GM12801 (cell line): ENCODE measurements around the gene HNRNPAB.

ENCODE experiments used
- TF ChIP-seq, protein P1 (sequence below): IDR thresholded peaks from one replicate; pipeline ENCODE4 v1.5.1; 2011; ENCODE audit warnings: control low read depth; ENCODE audit not compliant: insufficient read length; ENCODE audit errors: extremely low read depth

Gene HNRNPAB

DNA sequence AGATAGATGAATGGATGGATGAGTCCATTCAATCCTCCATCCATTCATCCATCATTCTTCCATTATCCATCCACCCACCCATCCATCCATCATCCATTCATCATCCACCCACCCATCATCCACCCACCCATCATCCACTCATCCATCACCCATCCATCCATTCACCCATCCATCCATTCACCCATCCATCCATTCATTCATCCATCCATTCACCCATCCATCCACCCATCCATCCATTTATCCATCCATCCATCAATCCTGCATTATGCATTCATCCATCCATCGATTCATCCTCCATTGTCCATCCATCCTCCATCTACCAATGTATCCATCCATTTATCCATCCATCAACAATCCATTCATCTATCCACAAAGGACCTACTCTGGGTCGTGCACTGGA lies 41.1 kb downstream of the HNRNPAB start:
- TF ChIP-seq, protein P1, sequence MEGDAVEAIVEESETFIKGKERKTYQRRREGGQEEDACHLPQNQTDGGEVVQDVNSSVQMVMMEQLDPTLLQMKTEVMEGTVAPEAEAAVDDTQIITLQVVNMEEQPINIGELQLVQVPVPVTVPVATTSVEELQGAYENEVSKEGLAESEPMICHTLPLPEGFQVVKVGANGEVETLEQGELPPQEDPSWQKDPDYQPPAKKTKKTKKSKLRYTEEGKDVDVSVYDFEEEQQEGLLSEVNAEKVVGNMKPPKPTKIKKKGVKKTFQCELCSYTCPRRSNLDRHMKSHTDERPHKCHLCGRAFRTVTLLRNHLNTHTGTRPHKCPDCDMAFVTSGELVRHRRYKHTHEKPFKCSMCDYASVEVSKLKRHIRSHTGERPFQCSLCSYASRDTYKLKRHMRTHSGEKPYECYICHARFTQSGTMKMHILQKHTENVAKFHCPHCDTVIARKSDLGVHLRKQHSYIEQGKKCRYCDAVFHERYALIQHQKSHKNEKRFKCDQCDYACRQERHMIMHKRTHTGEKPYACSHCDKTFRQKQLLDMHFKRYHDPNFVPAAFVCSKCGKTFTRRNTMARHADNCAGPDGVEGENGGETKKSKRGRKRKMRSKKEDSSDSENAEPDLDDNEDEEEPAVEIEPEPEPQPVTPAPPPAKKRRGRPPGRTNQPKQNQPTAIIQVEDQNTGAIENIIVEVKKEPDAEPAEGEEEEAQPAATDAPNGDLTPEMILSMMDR = no peak

DNA sequence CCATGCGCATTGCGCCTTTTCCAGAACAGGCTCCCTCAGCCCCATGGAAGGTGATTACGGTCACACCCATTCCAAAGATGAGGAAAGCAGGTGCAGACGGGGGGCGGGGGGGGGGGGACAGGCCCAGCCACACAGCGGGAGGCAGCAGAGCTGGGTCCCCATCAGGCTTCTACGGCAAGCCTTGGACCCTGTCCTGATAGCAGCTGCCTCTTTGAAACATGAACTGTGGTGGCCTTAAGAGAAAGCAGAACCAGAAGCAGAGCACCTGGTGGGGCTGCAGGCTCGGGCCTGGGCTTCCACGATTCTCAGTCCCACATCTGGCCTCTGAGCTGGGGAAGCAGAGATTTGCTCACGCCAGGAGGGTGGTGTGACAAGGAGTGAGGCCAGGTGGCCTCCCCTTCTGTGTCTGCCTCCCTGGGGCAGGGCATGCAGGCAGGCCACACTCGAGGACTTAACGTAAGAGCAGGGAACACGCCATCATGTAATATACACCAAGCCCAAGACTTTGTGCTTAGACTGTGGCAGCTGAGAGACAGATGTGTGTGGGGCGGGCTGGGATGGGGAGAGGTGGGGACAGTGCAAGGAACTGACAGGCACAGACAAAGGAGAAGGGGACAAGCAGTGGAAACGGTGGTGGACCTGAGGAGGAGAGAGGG lies 42.4 kb downstream of the HNRNPAB start:
- TF ChIP-seq, protein P1 = no peak

DNA sequence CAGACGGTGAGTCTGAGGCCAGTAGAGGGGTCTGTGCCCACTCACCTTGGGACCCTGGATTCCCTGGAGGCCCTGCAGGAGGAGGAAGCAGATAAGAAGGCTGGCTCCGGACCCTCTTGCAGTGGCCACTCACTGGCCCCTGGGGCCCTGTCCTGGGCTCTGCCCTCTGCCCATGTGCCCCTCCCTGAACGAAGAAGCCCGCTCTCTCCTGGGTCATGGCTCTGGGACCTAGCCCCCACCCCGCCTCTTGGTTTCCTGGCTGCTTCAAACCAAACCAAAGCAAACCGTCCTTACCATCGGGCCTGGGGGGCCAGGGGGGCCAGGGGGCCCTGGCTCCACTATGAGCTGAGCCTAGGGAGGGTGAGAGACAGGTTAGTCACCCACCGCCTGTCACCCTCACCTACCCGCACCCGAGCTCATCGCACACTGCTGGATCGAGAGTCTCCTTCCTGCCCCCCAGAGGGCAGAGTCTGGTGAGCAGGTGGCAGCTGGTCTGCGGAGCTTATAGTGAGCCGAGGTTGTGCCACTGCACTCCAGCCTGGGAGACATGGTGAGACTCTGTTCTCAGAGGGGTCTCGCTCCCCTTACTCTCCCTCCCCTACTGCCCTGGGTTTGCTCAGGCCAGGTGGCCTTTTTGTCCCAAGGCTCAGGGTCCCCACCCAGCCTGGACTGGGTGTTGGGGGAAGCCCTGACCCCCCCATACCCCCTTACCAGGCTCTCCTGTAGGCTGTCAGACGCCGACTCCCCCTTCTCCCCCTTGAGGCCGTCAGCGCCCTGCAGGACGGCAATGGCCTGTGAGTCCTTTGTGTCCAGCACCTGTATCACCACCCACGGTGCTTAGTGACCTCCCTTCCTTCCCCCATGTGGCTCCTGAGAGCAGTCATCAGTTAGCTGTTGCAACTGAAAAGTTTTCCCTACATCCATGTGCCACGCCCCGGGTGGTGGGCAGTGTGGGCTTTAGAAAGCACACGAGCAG lies 43.4 kb downstream of the HNRNPAB start:
- TF ChIP-seq, protein P1 = no peak

DNA sequence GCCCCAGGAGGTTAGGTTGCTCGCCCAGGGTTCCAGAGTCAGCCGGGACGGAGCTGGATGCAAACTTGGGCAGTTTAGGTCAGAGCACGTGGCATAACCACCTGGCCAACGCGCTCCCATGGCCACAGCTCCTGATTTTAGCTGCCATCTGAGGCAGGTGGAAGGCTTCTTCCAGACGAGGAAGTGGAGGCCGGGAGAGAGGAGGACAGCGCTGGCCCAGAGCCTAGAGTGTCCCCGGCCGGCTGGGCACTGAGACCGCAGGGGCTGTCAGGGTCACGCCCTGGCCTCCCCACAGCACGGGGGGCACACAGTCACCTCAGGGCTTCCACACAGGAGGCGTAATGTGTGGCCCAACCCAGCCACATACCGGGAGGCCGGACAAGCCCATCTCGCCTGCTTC lies 44.4 kb downstream of the HNRNPAB start:
- TF ChIP-seq, protein P1 = no peak

DNA sequence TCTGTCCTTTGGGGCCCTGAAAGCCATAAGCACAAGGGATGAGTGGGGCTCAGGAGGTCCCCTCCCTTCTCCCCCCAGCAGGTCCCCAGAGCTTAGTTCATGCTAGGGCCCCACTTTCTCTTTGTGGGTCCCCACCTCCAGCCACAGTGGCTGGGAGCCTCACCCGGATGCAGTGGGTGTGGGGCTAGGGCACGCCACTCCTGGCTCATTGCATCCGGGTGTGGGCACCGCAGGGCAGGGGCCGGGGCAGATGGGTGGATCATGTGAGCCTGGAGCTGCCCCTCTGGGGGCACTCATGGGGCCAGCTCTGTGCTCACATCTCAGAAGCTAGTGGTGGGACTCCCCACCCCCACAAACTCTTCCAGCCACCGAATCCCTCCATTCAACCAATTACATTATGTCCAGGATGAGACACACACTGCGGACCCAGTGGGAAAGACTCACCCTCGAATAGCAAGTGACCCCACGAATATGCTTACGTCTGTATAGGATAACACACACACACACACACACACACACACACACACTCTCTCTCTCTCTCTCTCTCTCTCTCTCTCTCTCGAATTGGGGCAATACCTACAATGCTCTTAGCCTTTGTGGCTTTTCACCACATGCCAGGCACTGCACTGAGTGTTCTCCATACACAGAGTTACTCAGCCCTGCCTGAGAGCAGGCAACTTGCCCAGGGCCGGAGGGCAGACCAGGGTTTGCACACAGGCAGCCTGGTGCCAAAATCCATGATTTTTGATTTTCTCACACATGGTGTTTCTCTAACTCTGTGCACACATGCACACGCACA lies 45.1 kb downstream of the HNRNPAB start:
- TF ChIP-seq, protein P1 = no peak

DNA sequence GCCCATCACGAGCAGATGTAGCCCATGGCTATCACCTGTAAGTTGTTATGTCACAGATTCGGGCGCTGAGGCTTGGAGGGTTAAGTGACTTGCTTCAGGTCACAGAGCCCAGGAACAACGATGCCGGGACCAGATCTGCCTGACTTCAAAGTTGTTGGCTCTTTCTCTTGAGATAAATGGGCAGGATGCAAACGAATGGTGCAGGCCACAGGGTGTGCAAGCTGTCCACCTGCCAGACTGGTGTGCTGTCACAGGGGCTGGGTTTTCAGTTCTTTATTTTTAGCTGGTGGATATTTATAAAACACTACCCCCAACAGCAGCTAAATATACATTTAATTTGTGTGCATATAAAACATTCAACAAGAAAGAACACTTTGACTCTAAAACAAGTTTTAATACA lies 45.9 kb downstream of the HNRNPAB start:
- TF ChIP-seq, protein P1 = no peak

DNA sequence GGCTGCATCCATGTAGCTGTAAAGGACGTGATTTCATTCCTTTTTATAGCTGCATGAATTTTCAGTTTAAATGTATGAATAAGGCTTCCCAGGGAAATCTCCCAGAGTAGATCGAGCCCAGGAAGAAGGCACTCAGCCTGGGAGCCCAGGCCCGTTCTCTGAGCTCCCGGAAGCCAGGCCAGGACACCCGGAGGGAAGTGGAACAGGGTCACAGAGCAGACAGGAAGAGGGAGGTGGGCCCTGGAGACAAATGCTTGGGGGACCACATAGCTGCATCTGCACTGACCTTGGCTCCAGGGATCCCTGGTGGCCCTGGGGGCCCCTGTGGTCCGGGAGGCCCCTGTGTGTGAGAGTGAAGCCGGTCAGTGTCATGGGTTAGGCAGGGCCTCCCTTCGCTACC lies 47.9 kb downstream of the HNRNPAB start:
- TF ChIP-seq, protein P1 = no peak
